ENCODE results near the gene FGD2. TPM values are rescaled to one million over a fixed set of nuclear protein-coding genes. Genes with fewer than 3 reads are reported as not detected.

FGD2 gene
- total RNA-seq, 4 donors from 2014 or later: 11.6 to 34.5 (median 22.5) TPM

DNA sequence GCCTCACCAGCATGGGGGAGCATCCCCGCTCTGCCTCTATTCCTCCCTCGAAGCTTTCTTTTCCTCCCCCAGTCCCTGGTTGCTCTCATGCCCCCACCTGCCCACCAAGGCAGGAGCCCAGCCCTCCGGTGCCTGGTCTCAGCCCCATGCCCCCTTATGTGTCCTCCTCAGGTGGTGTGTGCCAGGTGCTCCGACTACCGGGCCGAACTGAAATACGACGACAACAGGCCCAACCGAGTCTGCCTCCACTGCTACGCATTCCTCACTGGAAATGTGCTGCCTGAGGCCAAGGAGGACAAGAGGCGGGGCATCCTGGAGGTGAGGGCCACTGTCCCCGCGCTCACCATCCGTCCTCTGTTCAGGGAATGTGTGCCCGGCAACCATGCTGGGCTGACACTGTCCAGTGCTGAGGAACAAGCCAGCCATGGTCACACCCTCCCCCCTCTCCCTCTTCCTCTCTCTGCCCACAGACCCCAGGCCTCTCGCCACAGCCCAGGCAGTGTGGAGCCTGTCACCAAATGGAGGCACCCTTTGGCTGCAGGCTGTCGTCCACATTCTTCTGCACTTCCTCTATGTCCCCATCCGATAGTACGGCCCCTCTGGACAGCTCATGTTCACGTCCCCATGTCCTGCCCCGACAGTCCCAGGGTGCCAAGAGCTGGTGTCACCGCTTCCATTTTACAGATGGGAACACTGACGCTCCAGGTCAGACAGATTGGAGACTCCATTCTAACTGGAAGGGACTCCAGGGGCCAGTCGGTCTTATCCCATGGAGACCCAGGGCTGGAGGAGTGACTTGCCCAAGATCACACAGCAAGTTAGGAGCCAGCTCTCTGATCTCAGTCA, 20.4 kb downstream of the FGD2 start:
- Histone ChIP-seq H3K4me1 (no peaks in the 10 kb centered on the region), H3K36me3 (no peaks in the 10 kb centered on the region), H3K9me3 (no peaks in the 10 kb centered on the region), H3K4me3 (no peak overlapping the region), H3K27me3 (no peaks in the 10 kb centered on the region), H3K27ac (no peak overlapping the region)
- TF ChIP-seq POLR2AphosphoS5 (IDR thresholded peaks at IDR 0.05): no peak
- no peak for TF ChIP-seq POLR2A (IDR thresholded peaks at IDR 0.05)
- no peak for TF ChIP-seq EP300 (IDR thresholded peaks at IDR 0.05)
- TF ChIP-seq, protein P1, sequence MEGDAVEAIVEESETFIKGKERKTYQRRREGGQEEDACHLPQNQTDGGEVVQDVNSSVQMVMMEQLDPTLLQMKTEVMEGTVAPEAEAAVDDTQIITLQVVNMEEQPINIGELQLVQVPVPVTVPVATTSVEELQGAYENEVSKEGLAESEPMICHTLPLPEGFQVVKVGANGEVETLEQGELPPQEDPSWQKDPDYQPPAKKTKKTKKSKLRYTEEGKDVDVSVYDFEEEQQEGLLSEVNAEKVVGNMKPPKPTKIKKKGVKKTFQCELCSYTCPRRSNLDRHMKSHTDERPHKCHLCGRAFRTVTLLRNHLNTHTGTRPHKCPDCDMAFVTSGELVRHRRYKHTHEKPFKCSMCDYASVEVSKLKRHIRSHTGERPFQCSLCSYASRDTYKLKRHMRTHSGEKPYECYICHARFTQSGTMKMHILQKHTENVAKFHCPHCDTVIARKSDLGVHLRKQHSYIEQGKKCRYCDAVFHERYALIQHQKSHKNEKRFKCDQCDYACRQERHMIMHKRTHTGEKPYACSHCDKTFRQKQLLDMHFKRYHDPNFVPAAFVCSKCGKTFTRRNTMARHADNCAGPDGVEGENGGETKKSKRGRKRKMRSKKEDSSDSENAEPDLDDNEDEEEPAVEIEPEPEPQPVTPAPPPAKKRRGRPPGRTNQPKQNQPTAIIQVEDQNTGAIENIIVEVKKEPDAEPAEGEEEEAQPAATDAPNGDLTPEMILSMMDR (IDR thresholded peaks at IDR 0.05): no peak
- no peak for ATAC-seq
- 73% methylated on average over 7 of the region's 24 CpGs; no CpG with 5 or more reads in 1 of the 2 donors for WGBS, 2 donors (ENCODE audit: low coverage in 1 of 2)

DNA sequence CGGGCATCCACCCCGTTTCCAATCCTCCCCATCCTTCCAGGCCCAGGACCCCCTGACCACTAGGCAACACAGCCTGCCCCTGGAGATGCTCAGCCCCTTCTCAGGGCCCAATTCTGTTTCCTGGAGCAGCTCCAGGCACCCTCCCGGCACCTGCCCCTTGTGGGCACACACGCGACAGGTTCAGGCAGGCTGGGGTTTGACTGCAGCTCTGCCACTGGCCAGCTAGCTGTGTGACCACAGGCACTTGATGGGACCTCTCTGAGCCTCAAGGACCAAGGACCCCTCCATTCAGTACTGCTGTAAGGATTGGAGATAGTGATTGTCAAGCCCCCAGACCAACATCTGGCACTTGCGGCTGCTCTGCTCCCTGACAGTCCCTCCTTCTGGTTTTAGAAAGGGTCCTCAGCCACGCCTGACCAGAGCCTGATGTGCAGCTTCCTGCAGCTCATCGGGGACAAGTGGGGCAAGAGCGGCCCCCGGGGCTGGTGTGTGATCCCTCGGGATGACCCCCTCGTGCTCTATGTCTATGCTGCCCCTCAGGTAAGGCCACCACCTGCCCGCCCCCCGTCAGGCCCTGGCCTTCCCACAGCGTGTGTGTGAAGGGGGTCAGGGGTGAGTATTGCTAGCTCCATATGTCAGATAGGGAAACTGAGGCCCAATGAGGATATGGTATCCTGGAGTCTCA, 21.7 kb downstream of the FGD2 start:
- no peak overlapping the region for H3K4me3 ChIP-seq
- no peaks in the 10 kb centered on the region for H3K27me3 ChIP-seq
- H3K36me3 ChIP-seq: no peaks in the 10 kb centered on the region
- TF ChIP-seq POLR2AphosphoS5 (IDR thresholded peaks at IDR 0.05) (no peak), POLR2A (IDR thresholded peaks at IDR 0.05) (no peak), EP300 (IDR thresholded peaks at IDR 0.05) (no peak)
- TF ChIP-seq, protein P1 (IDR thresholded peaks at IDR 0.05): no peak
- H3K4me1 ChIP-seq: no peaks in the 10 kb centered on the region
- no peaks in the 10 kb centered on the region for H3K9me3 ChIP-seq
- ATAC-seq: no peak
- no peak overlapping the region for H3K27ac ChIP-seq
- 18 to 80% methylated on average over 2 to 3 of the region's 15 CpGs for WGBS, 2 donors (ENCODE audit: low coverage in 1 of 2)

DNA sequence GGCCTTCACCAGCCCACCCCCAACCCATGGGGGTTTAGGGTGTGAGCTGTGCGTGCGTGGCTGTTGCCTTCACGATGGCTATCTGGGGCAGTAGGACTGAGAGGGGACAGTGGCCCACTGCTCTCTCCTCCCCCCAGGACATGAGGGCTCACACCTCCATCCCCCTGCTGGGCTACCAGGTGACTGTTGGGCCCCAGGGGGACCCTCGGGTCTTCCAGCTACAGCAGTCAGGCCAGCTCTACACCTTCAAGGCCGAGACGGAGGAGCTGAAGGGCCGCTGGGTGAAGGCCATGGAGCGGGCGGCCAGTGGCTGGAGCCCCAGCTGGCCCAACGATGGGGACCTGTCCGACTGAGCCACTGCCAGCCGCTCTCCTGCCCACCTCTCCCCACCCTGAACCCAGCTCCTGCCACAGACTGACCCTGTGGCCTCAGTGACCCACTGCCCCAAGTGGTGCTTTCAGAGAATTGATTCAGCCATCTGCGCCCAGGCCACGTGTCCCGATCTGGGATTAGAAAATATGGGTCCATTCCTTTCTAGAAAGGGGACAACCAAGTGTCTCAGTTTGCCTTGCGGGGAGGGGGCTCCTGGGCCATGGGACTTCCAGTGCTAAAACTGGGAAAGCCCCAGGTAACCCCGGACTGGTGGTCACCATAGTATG, 22.5 kb downstream of the FGD2 start:
- H3K27ac ChIP-seq: no peak overlapping the region
- WGBS, 2 donors (ENCODE audit: low coverage in 1 of 2): 90 to 100% methylated on average over 1 to 2 of the region's 17 CpGs
- no peaks in the 10 kb centered on the region for H3K4me1 ChIP-seq
- no peaks in the 10 kb centered on the region for H3K9me3 ChIP-seq
- TF ChIP-seq, protein P1 (IDR thresholded peaks at IDR 0.05): no peak
- TF ChIP-seq EP300 (IDR thresholded peaks at IDR 0.05): no peak
- no peak for TF ChIP-seq POLR2A (IDR thresholded peaks at IDR 0.05)
- TF ChIP-seq POLR2AphosphoS5 (IDR thresholded peaks at IDR 0.05): no peak
- no peak for ATAC-seq
- H3K27me3 ChIP-seq: no peaks in the 10 kb centered on the region
- H3K36me3 ChIP-seq: no peaks in the 10 kb centered on the region
- no peak overlapping the region for H3K4me3 ChIP-seq

DNA sequence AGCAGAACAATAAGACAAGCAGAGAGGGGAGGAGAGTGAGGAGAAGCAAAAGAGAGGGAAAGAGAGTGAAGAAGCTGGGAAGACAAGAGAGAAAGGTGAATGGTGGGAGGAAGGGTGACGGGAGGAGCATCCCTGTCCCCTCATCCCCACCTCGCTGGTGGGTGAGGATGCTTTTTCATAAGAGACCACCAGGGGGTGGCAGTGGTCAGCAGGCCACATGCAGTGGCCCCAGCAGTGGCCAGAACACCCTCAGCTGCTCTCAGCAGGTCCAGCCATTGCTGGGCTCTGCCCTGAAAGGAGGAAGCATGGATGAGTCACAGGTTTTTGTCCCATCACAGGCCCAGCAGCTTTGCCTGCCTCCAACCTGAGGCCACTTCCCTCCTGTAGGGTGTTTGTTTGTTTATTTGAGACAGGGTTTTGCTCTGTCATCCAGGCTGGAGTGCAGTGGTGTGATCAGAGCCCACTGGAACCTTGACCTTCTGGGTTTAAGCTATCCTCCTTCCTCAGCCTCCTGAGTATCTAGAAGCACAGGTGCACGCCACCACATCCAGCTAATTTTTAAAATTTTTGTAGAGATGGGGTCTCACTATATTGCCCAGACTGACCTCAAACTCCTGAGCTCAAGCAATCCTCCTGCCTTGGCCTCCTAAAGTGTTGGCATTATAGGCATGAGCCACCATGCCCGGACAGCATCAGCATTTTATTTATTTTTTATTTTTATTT, 24.0 kb downstream of the FGD2 start:
- Histone ChIP-seq H3K27me3 (no peaks in the 10 kb centered on the region), H3K4me3 (no peak overlapping the region), H3K9me3 (no peaks in the 10 kb centered on the region), H3K27ac (no peak overlapping the region), H3K4me1 (no peaks in the 10 kb centered on the region), H3K36me3 (no peaks in the 10 kb centered on the region)
- 62 to 100% methylated on average over 1 to 4 of the region's 4 CpGs for WGBS, 2 donors (ENCODE audit: low coverage in 1 of 2)
- ATAC-seq: peak; percentile 89
- TF ChIP-seq, protein P1 (IDR thresholded peaks at IDR 0.05): peak in 3 of 4 experiments; percentile 64 to 78 (median 74)
- no peak for TF ChIP-seq POLR2AphosphoS5 (IDR thresholded peaks at IDR 0.05)
